HEK293 (cell line): ENCODE results near the gene RCHY1.

Experiments
- CTCF ChIA-PET: fragments of 350-600 bp; formaldehyde crosslinking; extraction: SDS; loops from one replicate; lab custom pipeline; 2021; ENCODE audit warnings: antibody characterized with exemption; lab: Yijun Ruan, JAX
- POLR2A ChIA-PET: fragments of 300-600 bp; formaldehyde crosslinking; extraction: SDS; loops from one replicate; lab custom pipeline; 2020; ENCODE audit warnings: antibody characterized with exemption, inconsistent platforms; lab: Yijun Ruan, JAX
- H3K27ac ChIP-seq: fragments of 200-500 bp; sonication (Bioruptor generic); 2 replicates; pipeline ENCODE4 v1.5.1; 2014; ENCODE audit warnings: low read depth, low read length, control low read depth, inconsistent platforms; ENCODE audit errors: extremely low read depth
- H3K36me3 ChIP-seq, 2 experiments: fragments of 200-500 bp in 1 of 2; sonication (Bioruptor generic) in 1 of 2; 1 replicate in 1 of 2; 2 replicates in 1 of 2; pipeline ENCODE4 v1.5.1; 2014 to 2017; ENCODE audit warnings: inconsistent platforms in 2 of 2, low read length in 2 of 2; ENCODE audit not compliant: control insufficient read depth in 2 of 2, insufficient read depth in 1 of 2
- H3K4me1 ChIP-seq: fragments of 200-500 bp; sonication (Bioruptor generic); 2 replicates; pipeline ENCODE4 v1.5.1; 2014; ENCODE audit warnings: mild to moderate bottlenecking, low read length, inconsistent platforms; ENCODE audit not compliant: control insufficient read depth, insufficient read depth
- H3K4me3 ChIP-seq: 2 replicates; pipeline ENCODE4 v1.5.1; 2011; ENCODE audit warnings: low read depth, mild to moderate bottlenecking, control low read depth, low read length, moderate library complexity
- H3K9me3 ChIP-seq: fragments of 200-500 bp; sonication (Bioruptor generic); 2 replicates; pipeline ENCODE4 v1.5.1; 2014; ENCODE audit warnings: low read depth, low read length, inconsistent platforms; ENCODE audit not compliant: control insufficient read depth, insufficient read depth
- GLI2 ChIP-seq: fragments of 450-650 bp; formaldehyde crosslinking; IDR thresholded peaks from 2 replicates; pipeline ENCODE4; 2017; ENCODE audit warnings: missing biosample characterization, missing genetic modification characterization, low read depth, borderline replicate concordance
- GLIS1 ChIP-seq: fragments of 450-650 bp; formaldehyde crosslinking; IDR thresholded peaks from 2 replicates; pipeline ENCODE4 v1.5.1; 2016; ENCODE audit warnings: missing biosample characterization, missing genetic modification characterization
- MYNN ChIP-seq: fragments of 450-650 bp; formaldehyde crosslinking; IDR thresholded peaks from 2 replicates; pipeline ENCODE4 v1.5.1; 2016; ENCODE audit warnings: missing biosample characterization, missing genetic modification characterization, borderline replicate concordance
- OSR2 ChIP-seq: fragments of 450-650 bp; formaldehyde crosslinking; IDR thresholded peaks from 2 replicates; pipeline ENCODE4 v1.5.1; 2016; ENCODE audit warnings: missing biosample characterization, missing genetic modification characterization
- PRDM1 ChIP-seq: fragments of 450-650 bp; formaldehyde crosslinking; IDR thresholded peaks from 2 replicates; pipeline ENCODE4; 2016; ENCODE audit warnings: missing biosample characterization, missing genetic modification characterization
- SCRT2 ChIP-seq: fragments of 450-650 bp; formaldehyde crosslinking; IDR thresholded peaks from 2 replicates; pipeline ENCODE4 v1.5.1; 2016; ENCODE audit warnings: missing biosample characterization, missing genetic modification characterization
- SP7 ChIP-seq: fragments of 450-650 bp; formaldehyde crosslinking; IDR thresholded peaks from 2 replicates; pipeline ENCODE4 v1.5.1; 2016; ENCODE audit warnings: missing biosample characterization, missing genetic modification characterization
- WT1 ChIP-seq: fragments of 450-650 bp; formaldehyde crosslinking; IDR thresholded peaks from 2 replicates; pipeline ENCODE4 v1.5.1; 2016; ENCODE audit warnings: missing biosample characterization, missing genetic modification characterization
- ZNF10 ChIP-seq: fragments of 450-650 bp; formaldehyde crosslinking; IDR thresholded peaks from 2 replicates; pipeline ENCODE4 v1.5.1; 2017; ENCODE audit warnings: missing biosample characterization, missing genetic modification characterization
- ZNF112 ChIP-seq: fragments of 450-650 bp; formaldehyde crosslinking; IDR thresholded peaks from 2 replicates; pipeline ENCODE4 v1.5.0; 2017; ENCODE audit warnings: missing biosample characterization, missing genetic modification characterization
- ZNF121 ChIP-seq: fragments of 450-650 bp; formaldehyde crosslinking; IDR thresholded peaks from 2 replicates; pipeline ENCODE4 v1.5.1; 2016; ENCODE audit warnings: missing biosample characterization, missing genetic modification characterization
- ZNF157 ChIP-seq: fragments of 450-650 bp; formaldehyde crosslinking; IDR thresholded peaks from 2 replicates; pipeline ENCODE4 v1.5.1; 2016; ENCODE audit warnings: missing biosample characterization, missing genetic modification characterization
- ZNF184 ChIP-seq: fragments of 450-650 bp; IDR thresholded peaks from 2 replicates; pipeline ENCODE4 v1.5.1; 2018; ENCODE audit warnings: missing biosample characterization, mild to moderate bottlenecking, missing genetic modification characterization
- ZNF202 ChIP-seq: fragments of 450-650 bp; formaldehyde crosslinking; IDR thresholded peaks from 2 replicates; pipeline ENCODE4 v1.5.1; 2016; ENCODE audit warnings: missing biosample characterization, missing genetic modification characterization, borderline replicate concordance
- ZNF366 ChIP-seq: fragments of 450-650 bp; formaldehyde crosslinking; conservative IDR thresholded peaks from 2 replicates; pipeline ENCODE4 v1.5.1; 2016; ENCODE audit warnings: missing biosample characterization, missing genetic modification characterization
- ZNF37A ChIP-seq: fragments of 450-650 bp; IDR thresholded peaks from 2 replicates; pipeline ENCODE4 v1.5.1; 2018; ENCODE audit warnings: missing biosample characterization, missing genetic modification characterization
- ZNF416 ChIP-seq: fragments of 450-650 bp; formaldehyde crosslinking; IDR thresholded peaks from 2 replicates; pipeline ENCODE4 v1.5.1; 2016; ENCODE audit warnings: missing biosample characterization, missing genetic modification characterization
- ZNF423 ChIP-seq: fragments of 450-650 bp; formaldehyde crosslinking; IDR thresholded peaks from 2 replicates; pipeline ENCODE4 v1.5.1; 2016; ENCODE audit warnings: missing biosample characterization, missing genetic modification characterization
- ZNF580 ChIP-seq: fragments of 450-650 bp; formaldehyde crosslinking; IDR thresholded peaks from 2 replicates; pipeline ENCODE4 v1.5.1; 2016; ENCODE audit warnings: missing biosample characterization, missing genetic modification characterization
- ZNF610 ChIP-seq: fragments of 450-650 bp; formaldehyde crosslinking; IDR thresholded peaks from 2 replicates; pipeline ENCODE4 v1.5.1; 2016; ENCODE audit warnings: missing biosample characterization, missing genetic modification characterization, borderline replicate concordance
- ZNF830 ChIP-seq: fragments of 450-650 bp; IDR thresholded peaks from 2 replicates; pipeline ENCODE4 v1.5.0; 2018; ENCODE audit warnings: missing biosample characterization, missing genetic modification characterization, low read depth, mild to moderate bottlenecking, moderate library complexity
- TF ChIP-seq, protein P1 (sequence below): fragments of 450-650 bp; formaldehyde crosslinking; IDR thresholded peaks from 2 replicates; pipeline ENCODE4 v1.5.1; 2017; ENCODE audit warnings: missing biosample characterization, missing genetic modification characterization
- TF ChIP-seq, protein P2 (sequence below): fragments of 450-650 bp; formaldehyde crosslinking; IDR thresholded peaks from 2 replicates; pipeline ENCODE4 v1.5.0; 2017; ENCODE audit warnings: missing biosample characterization, missing genetic modification characterization, borderline replicate concordance

RCHY1 gene

DNA sequence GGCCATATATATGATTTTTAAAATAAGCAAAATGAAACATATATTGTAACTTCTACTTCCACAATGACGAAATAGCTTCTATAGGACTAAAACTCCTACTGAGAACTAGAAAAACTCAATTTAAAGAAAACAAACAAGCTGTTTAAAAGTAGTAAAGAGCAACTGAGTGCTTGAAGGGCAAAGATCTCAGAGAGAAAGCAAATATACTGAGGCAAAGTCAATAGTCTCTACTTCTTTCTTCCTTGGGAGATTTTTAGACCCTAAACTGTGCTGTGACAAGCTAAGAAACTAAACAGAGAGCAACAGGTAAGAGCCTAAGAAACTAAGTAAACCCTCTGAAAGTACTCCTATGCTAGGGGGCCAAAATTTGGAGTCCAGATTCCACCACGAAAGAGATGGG lies 8.6 kb downstream of the RCHY1 start:
- Histone ChIP-seq H3K27ac (no peak overlapping the region), H3K9me3 (no peaks in the 10 kb centered on the region), H3K36me3 (peaks cover 5 to 51% of the 10 kb centered on the region in 2 experiments; a peak in 2 of 3 replicates), H3K4me3 (no peak overlapping the region), H3K4me1 (no peaks in the 10 kb centered on the region)
- ChIA-PET CTCF (interaction anchor here (0.6 to 0.9 kb wide), 2 partner anchors 25 to 1410 kb away, joined by 3 read pairs; no protein-coding TSS in a partner anchor), POLR2A (no interaction called here)
- no peak for TF ChIP-seq ZNF610 (tag by site-specific recombination)
- TF ChIP-seq, protein P1, sequence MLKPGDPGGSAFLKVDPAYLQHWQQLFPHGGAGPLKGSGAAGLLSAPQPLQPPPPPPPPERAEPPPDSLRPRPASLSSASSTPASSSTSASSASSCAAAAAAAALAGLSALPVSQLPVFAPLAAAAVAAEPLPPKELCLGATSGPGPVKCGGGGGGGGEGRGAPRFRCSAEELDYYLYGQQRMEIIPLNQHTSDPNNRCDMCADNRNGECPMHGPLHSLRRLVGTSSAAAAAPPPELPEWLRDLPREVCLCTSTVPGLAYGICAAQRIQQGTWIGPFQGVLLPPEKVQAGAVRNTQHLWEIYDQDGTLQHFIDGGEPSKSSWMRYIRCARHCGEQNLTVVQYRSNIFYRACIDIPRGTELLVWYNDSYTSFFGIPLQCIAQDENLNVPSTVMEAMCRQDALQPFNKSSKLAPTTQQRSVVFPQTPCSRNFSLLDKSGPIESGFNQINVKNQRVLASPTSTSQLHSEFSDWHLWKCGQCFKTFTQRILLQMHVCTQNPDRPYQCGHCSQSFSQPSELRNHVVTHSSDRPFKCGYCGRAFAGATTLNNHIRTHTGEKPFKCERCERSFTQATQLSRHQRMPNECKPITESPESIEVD = peak; percentile 26; the same call in 1 of the 2 replicates
- TF ChIP-seq ZNF366 = no peak
- 0 out of 2 replicates have a peak, but pooled peaks have one; percentile 26 for TF ChIP-seq SCRT2 (tag by site-specific recombination)

- peaks cover 8 to 62% of the 10 kb centered on the region in 2 experiments for H3K36me3 ChIP-seq
- no peak overlapping the region for H3K27ac ChIP-seq
- no peaks in the 10 kb centered on the region for H3K4me1 ChIP-seq
- no peak overlapping the region for H3K4me3 ChIP-seq
- TF ChIP-seq ZNF423 (tag by site-specific recombination) = no peak
- TF ChIP-seq MYNN (tag by site-specific recombination) = no peak
- no peak for TF ChIP-seq WT1 (tag by site-specific recombination)
- no peak for TF ChIP-seq ZNF121 (tag by site-specific recombination)
- no peak for TF ChIP-seq ZNF37A
- TF ChIP-seq ZNF416 (tag by site-specific recombination) = no peak
- no peak for TF ChIP-seq ZNF830 (tag by site-specific recombination)
- TF ChIP-seq ZNF580 = no peak
- TF ChIP-seq PRDM1 (tag by site-specific recombination) = no peak
- no peak for TF ChIP-seq ZNF184 (tag by site-specific recombination)
- no peak for TF ChIP-seq SP7 (tag by site-specific recombination)
- no peak for TF ChIP-seq OSR2 (tag by site-specific recombination)
- TF ChIP-seq ZNF10 (tag by site-specific recombination) = no peak
- no peak for TF ChIP-seq ZNF202 (tag by site-specific recombination)
- TF ChIP-seq GLI2 (tag by site-specific recombination) = no peak
- no peak for TF ChIP-seq ZNF112
- no peak for TF ChIP-seq ZNF157 (tag by site-specific recombination)
- TF ChIP-seq, protein P2, sequence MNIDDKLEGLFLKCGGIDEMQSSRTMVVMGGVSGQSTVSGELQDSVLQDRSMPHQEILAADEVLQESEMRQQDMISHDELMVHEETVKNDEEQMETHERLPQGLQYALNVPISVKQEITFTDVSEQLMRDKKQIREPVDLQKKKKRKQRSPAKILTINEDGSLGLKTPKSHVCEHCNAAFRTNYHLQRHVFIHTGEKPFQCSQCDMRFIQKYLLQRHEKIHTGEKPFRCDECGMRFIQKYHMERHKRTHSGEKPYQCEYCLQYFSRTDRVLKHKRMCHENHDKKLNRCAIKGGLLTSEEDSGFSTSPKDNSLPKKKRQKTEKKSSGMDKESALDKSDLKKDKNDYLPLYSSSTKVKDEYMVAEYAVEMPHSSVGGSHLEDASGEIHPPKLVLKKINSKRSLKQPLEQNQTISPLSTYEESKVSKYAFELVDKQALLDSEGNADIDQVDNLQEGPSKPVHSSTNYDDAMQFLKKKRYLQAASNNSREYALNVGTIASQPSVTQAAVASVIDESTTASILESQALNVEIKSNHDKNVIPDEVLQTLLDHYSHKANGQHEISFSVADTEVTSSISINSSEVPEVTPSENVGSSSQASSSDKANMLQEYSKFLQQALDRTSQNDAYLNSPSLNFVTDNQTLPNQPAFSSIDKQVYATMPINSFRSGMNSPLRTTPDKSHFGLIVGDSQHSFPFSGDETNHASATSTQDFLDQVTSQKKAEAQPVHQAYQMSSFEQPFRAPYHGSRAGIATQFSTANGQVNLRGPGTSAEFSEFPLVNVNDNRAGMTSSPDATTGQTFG (tag by site-specific recombination) = no peak
- no peak for TF ChIP-seq GLIS1 (tag by site-specific recombination)
- TF ChIP-seq SCRT2 (tag by site-specific recombination) = no peak
- TF ChIP-seq, all 188 proteins: peak for 0
- no peaks in the 10 kb centered on the region for H3K9me3 ChIP-seq
- POLR2A ChIA-PET = no interaction called here
- CTCF ChIA-PET = no interaction called here
Observed at GRCh38 chr4:75502671-75503070, 11.5 kb downstream of the RCHY1 start.
